ENCODE data around the gene PCDHB7. TPM values are rescaled to one million over a fixed set of nuclear protein-coding genes. Genes with fewer than 3 reads are reported as not detected.

The PCDHB7 gene
- total and polyA plus RNA-seq, 2 of the 4 experiments (the other 2 are of a cell fraction) = 0.18 to 0.38 TPM

- ChIA-PET CTCF (interaction anchor here (0.5 kb wide), 1 partner anchor 104 kb away, joined by 4 read pairs; no protein-coding TSS in a partner anchor), POLR2A (ENCODE audit: unreplicated experiment) (no interaction called here)
- no peaks in the 10 kb centered on the region for H3K4me1 ChIP-seq (ENCODE audit: control insufficient read depth, insufficient read depth, low read length)
- H3K27me3 ChIP-seq (ENCODE audit: control insufficient read depth, insufficient read depth, low read length) = no peaks in the 10 kb centered on the region
- H2BK120ac ChIP-seq (ENCODE audit: low read depth, low read length) = no peak overlapping the region
- no peak overlapping the region for H3K14ac ChIP-seq (replicated peaks; ENCODE audit: low read depth, low read length)
- no peak overlapping the region for H3K4me2 ChIP-seq (ENCODE audit: low read depth, low read length)
- in situ Hi-C loops (cut with MboI; ENCODE audit: low sequenced_read_pairs) = no loop called here
- TF ChIP-seq FOS (IDR thresholded peaks at IDR 0.05; ENCODE audit: low read depth, low read length) (no peak), RFX5 (IDR thresholded peaks at IDR 0.05; ENCODE audit: low read depth, low read length) (no peak), CTCF (conservative IDR thresholded peaks at IDR 0.05; ENCODE audit: low read depth, low read length) (no peak), USF2 (IDR thresholded peaks at IDR 0.05; ENCODE audit: low read depth, low read length) (no peak), POLR2A (IDR thresholded peaks at IDR 0.05; ENCODE audit: low read depth, low read length) (no peak), RCOR1 (IDR thresholded peaks at IDR 0.05; ENCODE audit: insufficient replicate concordance, low read length) (no peak), SMC3 (IDR thresholded peaks at IDR 0.05; ENCODE audit: low read depth, low read length) (no peak), CEBPB (IDR thresholded peaks at IDR 0.05; ENCODE audit: low read depth, low read length) (no peak), MXI1 (IDR thresholded peaks at IDR 0.05; ENCODE audit: borderline replicate concordance, low read depth, low read length) (no peak), NFE2L2 (IDR thresholded peaks at IDR 0.05; ENCODE audit: low read depth, low read length) (no peak), RAD21 (IDR thresholded peaks at IDR 0.05; ENCODE audit: low read length) (no peak), CHD1 (IDR thresholded peaks at IDR 0.05; ENCODE audit: low read depth, low read length) (no peak), BHLHE40 (IDR thresholded peaks at IDR 0.05; ENCODE audit: low read depth, low read length) (no peak), ELK1 (IDR thresholded peaks at IDR 0.05; ENCODE audit: borderline replicate concordance, low read depth, low read length) (no peak), MAFK (IDR thresholded peaks at IDR 0.05; ENCODE audit: low read depth, low read length) (no peak), MAZ (IDR thresholded peaks at IDR 0.05; ENCODE audit: borderline replicate concordance, low read depth, low read length) (no peak)
- H2AFZ ChIP-seq (replicated peaks; ENCODE audit: low read length, poor library complexity) = no peak overlapping the region
- H4K8ac ChIP-seq (ENCODE audit: low read depth in 2 of 2, low read length in 2 of 2) = no peak overlapping the region
- no TSS peak for BruUV-seq (replicated peaks)
- H2AK9ac ChIP-seq (replicated peaks; ENCODE audit: low read depth, low read length, poor library complexity) = no peak overlapping the region
- dilution Hi-C loops (cut with HindIII; ENCODE audit: low sequenced_read_pairs, unreplicated experiment) = no loop called here
- H2BK5ac ChIP-seq (ENCODE audit: low read depth, low read length, poor library complexity, severe bottlenecking) = no peak overlapping the region
- peaks cover 7% of the 10 kb centered on the region; the same call in 1 of the 2 replicates for H3K9me3 ChIP-seq (ENCODE audit: control insufficient read depth, insufficient read depth, low read length)
- no peak overlapping the region for H3K27ac ChIP-seq (ENCODE audit: insufficient read depth, low read length)
- no peaks in the 10 kb centered on the region for H3K9me1 ChIP-seq (ENCODE audit: insufficient read depth, low read length)
- DNase-seq = no peak
- H4K5ac ChIP-seq (ENCODE audit: low read depth, low read length) = no peak overlapping the region
- H3K56ac ChIP-seq (ENCODE audit: extremely low read depth, insufficient read depth, low read length) = no peak overlapping the region
- no peaks in the 10 kb centered on the region for H4K20me1 ChIP-seq (ENCODE audit: insufficient read depth, low read length)
- no peak overlapping the region for H3K9ac ChIP-seq (ENCODE audit: low read depth, low read length)
- no peak overlapping the region for H2AK5ac ChIP-seq (ENCODE audit: low read depth, low read length)
- intact Hi-C loops (cut with micrococcal nuclease) = no loop called here
- H3K4me3 ChIP-seq (ENCODE audit: insufficient read depth, low read depth, low read length) = no peak overlapping the region
- H4K91ac ChIP-seq (ENCODE audit: insufficient read depth, low read depth, low read length) = no peak overlapping the region
- WGBS, 2 experiments (ENCODE audit: extremely low coverage in 2 of 2, insufficient read length in 1 of 2) = no CpG with 5 or more reads among the region's 1 CpG
- no peak overlapping the region for H2BK15ac ChIP-seq (ENCODE audit: low read depth, low read length)
- H3K4ac ChIP-seq (ENCODE audit: low read depth, low read length) = no peak overlapping the region
- H3K18ac ChIP-seq (ENCODE audit: low read depth, low read length) = no peak overlapping the region
- H3K23ac ChIP-seq (ENCODE audit: low read depth, low read length) = no peak overlapping the region
- no peaks in the 10 kb centered on the region for H3K36me3 ChIP-seq (ENCODE audit: control insufficient read depth, insufficient read depth, low read length)
- no peak for ATAC-seq (ENCODE audit: low read depth)
- no peak overlapping the region for H2BK20ac ChIP-seq (ENCODE audit: low read depth, low read length)
- H3K79me1 ChIP-seq (ENCODE audit: low read depth in 1 of 2, low read length in 2 of 2) = no peaks in the 10 kb centered on the region
These were observed 45.1 kb upstream of the PCDHB7 start for GRCh38 chr5:141127305-141127704.

Data from IMR-90 (cell line).